Spleen (tissue), 7 donors: ENCODE data around the gene RAB5B.

ENCODE experiments used
- POLR2A ChIP-seq, 3 donors: fragments of 450-650 bp; IDR thresholded peaks; one replicate each; pipeline ENCODE4 v1.5.1; 2017; ENCODE audit warnings: antibody characterized with exemption in 3 of 3, mild to moderate bottlenecking in 1 of 3
- POLR2AphosphoS5 ChIP-seq, 3 donors: sonication (generic); formaldehyde crosslinking; IDR thresholded peaks; one replicate each; pipeline ENCODE4 v1.5.1; 2017; ENCODE audit warnings: antibody characterized with exemption in 3 of 3
- TF ChIP-seq, protein P1 (sequence below), 11 experiments: fragments of 200-600 bp in 7 of 11; fragments of 450-650 bp in 4 of 11; sonication (generic) in 4 of 11; IDR thresholded peaks in 8 of 11; conservative IDR thresholded peaks in 3 of 11; 1 replicate in 7 of 11; 2 replicates in 4 of 11; pipeline versions ENCODE4 v1.4.0 to v1.8.0; 2016 to 2021; ENCODE audit warnings: antibody characterized with exemption in 11 of 11, inconsistent platforms in 4 of 11, mild to moderate bottlenecking in 1 of 11
- donor health status: DM: no; HTN: no; CAD: no; lungs with moderate emphysema.
- donor health status: DM: no; HTN: no; CAD: no.
- donor health status: DM: no; HTN: no; CAD: no.

DNA sequence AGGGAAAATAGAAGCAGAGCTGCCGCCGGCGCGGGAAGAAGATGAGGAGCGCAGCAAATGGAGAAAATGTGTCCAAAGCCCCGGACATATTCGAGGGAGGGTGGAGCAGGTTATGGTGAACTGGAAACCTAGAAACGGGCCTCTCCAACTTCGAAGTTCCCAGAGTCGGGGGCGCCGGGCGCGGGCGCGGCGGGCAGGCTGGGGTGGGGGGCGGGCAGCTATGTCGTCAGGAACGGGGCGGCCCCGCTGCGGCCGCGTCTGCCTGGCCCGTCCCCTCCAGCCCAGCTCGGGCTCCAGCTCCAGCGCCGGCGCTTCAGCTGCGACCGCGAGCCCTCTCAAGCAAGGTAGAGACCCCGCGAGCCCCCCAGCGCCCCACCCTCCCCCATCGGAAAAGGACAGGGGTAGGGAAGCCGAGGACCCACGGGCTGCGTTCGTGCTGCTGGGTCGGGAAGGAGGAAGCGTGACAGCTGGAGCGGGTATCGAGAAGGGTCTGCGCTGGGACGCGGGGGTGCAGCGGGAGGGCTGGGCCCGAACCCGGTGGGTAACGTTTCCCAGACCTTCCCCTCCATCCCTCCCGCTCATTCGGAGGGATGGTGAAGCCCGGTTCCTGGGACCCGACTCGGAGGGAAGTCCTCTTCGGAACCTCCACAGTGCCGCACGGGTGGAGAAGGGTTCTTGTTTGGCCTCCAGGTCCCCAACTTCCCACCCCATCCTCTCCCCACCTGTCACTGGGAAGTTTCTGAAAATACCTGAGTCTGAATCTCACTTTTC, 41.9 kb upstream of the RAB5B start:
- TF ChIP-seq, protein P1, sequence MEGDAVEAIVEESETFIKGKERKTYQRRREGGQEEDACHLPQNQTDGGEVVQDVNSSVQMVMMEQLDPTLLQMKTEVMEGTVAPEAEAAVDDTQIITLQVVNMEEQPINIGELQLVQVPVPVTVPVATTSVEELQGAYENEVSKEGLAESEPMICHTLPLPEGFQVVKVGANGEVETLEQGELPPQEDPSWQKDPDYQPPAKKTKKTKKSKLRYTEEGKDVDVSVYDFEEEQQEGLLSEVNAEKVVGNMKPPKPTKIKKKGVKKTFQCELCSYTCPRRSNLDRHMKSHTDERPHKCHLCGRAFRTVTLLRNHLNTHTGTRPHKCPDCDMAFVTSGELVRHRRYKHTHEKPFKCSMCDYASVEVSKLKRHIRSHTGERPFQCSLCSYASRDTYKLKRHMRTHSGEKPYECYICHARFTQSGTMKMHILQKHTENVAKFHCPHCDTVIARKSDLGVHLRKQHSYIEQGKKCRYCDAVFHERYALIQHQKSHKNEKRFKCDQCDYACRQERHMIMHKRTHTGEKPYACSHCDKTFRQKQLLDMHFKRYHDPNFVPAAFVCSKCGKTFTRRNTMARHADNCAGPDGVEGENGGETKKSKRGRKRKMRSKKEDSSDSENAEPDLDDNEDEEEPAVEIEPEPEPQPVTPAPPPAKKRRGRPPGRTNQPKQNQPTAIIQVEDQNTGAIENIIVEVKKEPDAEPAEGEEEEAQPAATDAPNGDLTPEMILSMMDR (IDR thresholded peaks at IDR 0.05 in 8 of 11, conservative IDR thresholded peaks at IDR 0.05 in 3 of 11) = no peak
- no peak for TF ChIP-seq POLR2A (IDR thresholded peaks at IDR 0.05)
- TF ChIP-seq POLR2AphosphoS5 (IDR thresholded peaks at IDR 0.05) = peak; percentile 36 to 77 (median 72)
